Measurements from ENCODE around the gene WDR86. TPM values are rescaled to one million over a fixed set of nuclear protein-coding genes. Genes with fewer than 3 reads are reported as not detected.

WDR86 gene
- total and polyA plus RNA-seq, 2 of the 8 experiments (the other 6 are each of a cell fraction or from before 2014, with no cell fraction given): 12.7 to 15.8 TPM

- no peak for TF ChIP-seq ZNF274 (IDR thresholded peaks at IDR 0.05; ENCODE audit: borderline replicate concordance, extremely low read depth, low read length)
- no peak for TF ChIP-seq TEAD4 (IDR thresholded peaks at IDR 0.05; ENCODE audit: low read depth, low read length)
- no peak for TF ChIP-seq ATF3 (IDR thresholded peaks at IDR 0.05; ENCODE audit: insufficient read depth, low read depth, low read length)
- no peak for TF ChIP-seq TCF12 (IDR thresholded peaks at IDR 0.05; ENCODE audit: low read depth, low read length)
- TF ChIP-seq SIX5 (IDR thresholded peaks at IDR 0.05; ENCODE audit: low read depth, low read length): no peak
- TF ChIP-seq SP4 (IDR thresholded peaks at IDR 0.05; ENCODE audit: low read length): no peak
- no peak for TF ChIP-seq HDAC2 (IDR thresholded peaks at IDR 0.05; ENCODE audit: borderline replicate concordance in 1 of 2, low read depth in 2 of 2, low read length in 2 of 2)
- 0 out of 2 replicates have a peak, but pooled peaks have one; percentile 8 for TF ChIP-seq TAF1 (IDR thresholded peaks at IDR 0.05; ENCODE audit: low read depth, low read length)
- no peak for TF ChIP-seq RNF2 (IDR thresholded peaks at IDR 0.05; ENCODE audit: borderline replicate concordance, low read depth, low read length, missing control alignments, poor library complexity, severe bottlenecking)
- TF ChIP-seq BACH1 (IDR thresholded peaks at IDR 0.05; ENCODE audit: low read length): no peak
- TF ChIP-seq GABPA (IDR thresholded peaks at IDR 0.05; ENCODE audit: borderline replicate concordance, insufficient read depth, low read length): no peak
- no peak for TF ChIP-seq ATF2 (IDR thresholded peaks at IDR 0.05; ENCODE audit: low read length)
- TF ChIP-seq KDM4A (IDR thresholded peaks at IDR 0.05; ENCODE audit: low read depth, low read length, severe bottlenecking): peak; percentile 80
- TF ChIP-seq RXRA (IDR thresholded peaks at IDR 0.05; ENCODE audit: insufficient read depth, low read depth, low read length): no peak
- TF ChIP-seq GTF2F1 (IDR thresholded peaks at IDR 0.05; ENCODE audit: borderline replicate concordance, low read depth, low read length): no peak
- no peak for TF ChIP-seq POLR2AphosphoS5 (IDR thresholded peaks at IDR 0.05; ENCODE audit: low read depth, low read length)
- no peak for TF ChIP-seq CEBPB (IDR thresholded peaks at IDR 0.05; ENCODE audit: low read depth, low read length)
- peak; percentile 4; the same call in 1 of the 2 replicates for TF ChIP-seq RBBP5 (IDR thresholded peaks at IDR 0.05; ENCODE audit: borderline replicate concordance, low read depth, low read length)
- peak; percentile 34 for TF ChIP-seq SUZ12 (IDR thresholded peaks at IDR 0.05; ENCODE audit: low read length)
- TF ChIP-seq NRF1 (IDR thresholded peaks at IDR 0.05; ENCODE audit: low read depth, low read length): no peak
- no peak for TF ChIP-seq HDAC6 (IDR thresholded peaks at IDR 0.05; ENCODE audit: low read depth, low read length)
- TF ChIP-seq BRCA1 (IDR thresholded peaks at IDR 0.05; ENCODE audit: low read depth, low read length): no peak
Observed at GRCh38 chr7:151408839-151409666, 785 bp downstream of the WDR86 start (continued).
